DND-41 (cell line): Measurements from ENCODE around the gene ZNF473.

Experiments
- CTCF ChIP-seq: IDR thresholded peaks from 2 replicates; pipeline ENCODE4 v1.5.1; 2012; ENCODE audit warnings: borderline replicate concordance, low read length, moderate library complexity, mild to moderate bottlenecking; ENCODE audit not compliant: poor library complexity, severe bottlenecking; ENCODE audit errors: extremely low read depth
- EZH2 ChIP-seq: IDR thresholded peaks from 3 replicates; pipeline ENCODE4 v1.6.1; 2012; ENCODE audit warnings: borderline replicate concordance, low read depth, mild to moderate bottlenecking, moderate library complexity, low read length, inconsistent platforms; ENCODE audit not compliant: severe bottlenecking

- TF ChIP-seq EZH2 = no peak
- no peak for TF ChIP-seq CTCF
These were observed 49.3 kb upstream of the ZNF473 start for GRCh38 chr19:49976496-49976895.
